Upper lobe of left lung (tissue), 6 donors: ENCODE data around the gene SNRPE. TPM values are rescaled to one million over a fixed set of nuclear protein-coding genes. Genes with fewer than 3 reads are reported as not detected.

Experiments
- ATAC-seq, 2 donors: fragments of 200-7000 bp; cut with Tn5 transposase; one replicate each; pipeline ENCODE4 v1.9.1; 2022; ENCODE audit warnings: mild to moderate bottlenecking in 2 of 2, moderate library complexity in 2 of 2; ENCODE audit not compliant: low FRiP score in 2 of 2
- DNase-seq, 2 donors: peaks; one replicate each; pipeline ENCODE4 v3.0.0-alpha.2; 2019 to 2020
- H3K27ac ChIP-seq, 4 donors: fragments of 200-600 bp; sonication (generic); one replicate each; pipeline ENCODE4 v1.5.1; 2016 to 2019
- H3K27me3 ChIP-seq, 4 donors: fragments of 200-600 bp; sonication (generic); one replicate each; pipeline ENCODE4 v1.5.1; 2017 to 2019
- H3K36me3 ChIP-seq, 4 donors: fragments of 200-600 bp; sonication (generic); one replicate each; pipeline ENCODE4 v1.5.1; 2016 to 2019
- H3K4me1 ChIP-seq, 4 donors: fragments of 200-600 bp; sonication (generic); one replicate each; pipeline ENCODE4 v1.5.1; 2018 to 2019
- H3K4me3 ChIP-seq, 4 donors: fragments of 200-600 bp; sonication (generic); one replicate each; pipeline ENCODE4 v1.5.1; 2017 to 2019; ENCODE audit warnings: mild to moderate bottlenecking in 2 of 4, moderate library complexity in 1 of 4
- H3K9me3 ChIP-seq, 4 donors: fragments of 200-600 bp; sonication (generic); one replicate each; pipeline ENCODE4 v1.5.1; 2018 to 2019
- CTCF ChIP-seq, 6 experiments: fragments of 450-650 bp in 4 of 6; fragments of 200-600 bp in 2 of 6; sonication (generic) in 2 of 6; IDR thresholded peaks; one replicate each; pipeline ENCODE4 v1.5.1; 2016 to 2019; ENCODE audit warnings: antibody characterized with exemption in 6 of 6
- EP300 ChIP-seq, 4 donors: sonication (generic); formaldehyde crosslinking; IDR thresholded peaks; one replicate each; pipeline ENCODE4 v1.5.1; 2017; ENCODE audit warnings: antibody characterized with exemption in 4 of 4, control low read depth in 2 of 4
- POLR2A ChIP-seq, 4 donors: fragments of 450-650 bp; IDR thresholded peaks; one replicate each; pipeline ENCODE4 v1.5.1; 2016 to 2017; ENCODE audit warnings: antibody characterized with exemption in 4 of 4, mild to moderate bottlenecking in 2 of 4
- POLR2AphosphoS5 ChIP-seq, 2 donors: sonication (generic); formaldehyde crosslinking; IDR thresholded peaks; one replicate each; pipeline ENCODE4 v1.5.1; 2017; ENCODE audit warnings: antibody characterized with exemption in 2 of 2
- WGBS, 2 donors: methylation state at CpG; one replicate each; pipeline ENCODE4 v1.1.5; 2017 to 2018; 5-methylcytosine and 5-hydroxymethylcytosine counted together
- total RNA-seq, 6 donors: library from RNA; depleted of rRNA in 4 of 6; stranded (reverse); fragments of >200 nt in 4 of 6; gene quantifications; one replicate each; pipeline versions ENCODE4 v1.1.0 to v1.2.1, GENCODE V29; 2016 to 2021
- donor health status: DM: no; HTN: no; CAD: no; lungs with moderate emphysema.
- donor health status: DM: no; HTN: yes; CAD: no; lungs with severe emphysema.

The SNRPE gene
- total RNA-seq, 6 donors from 2014 or later: 7.3 to 72.7 (median 34.0) TPM

GRCh38 chr1:203870245-203870644, 8.8 kb downstream of the SNRPE start:
- Histone ChIP-seq H3K4me3 (no peak overlapping the region), H3K27ac (no peak overlapping the region), H3K4me1 (peaks cover 0 to 9% (median 5%) of the 10 kb centered on the region in 4 donors), H3K27me3 (no peaks in the 10 kb centered on the region), H3K9me3 (no peaks in the 10 kb centered on the region), H3K36me3 (peaks cover 12 to 87% (median 31%) of the 10 kb centered on the region in 4 donors)
- ATAC-seq: no peak
- TF ChIP-seq EP300 (IDR thresholded peaks at IDR 0.05) (no peak), POLR2A (IDR thresholded peaks at IDR 0.05) (no peak), POLR2AphosphoS5 (IDR thresholded peaks at IDR 0.05) (no peak), CTCF (IDR thresholded peaks at IDR 0.05) (no peak)
- DNase-seq: no peak
- 68 to 72% methylated on average over 1 of the region's 1 CpG for WGBS, 2 donors

- Histone ChIP-seq H3K4me3 (no peak overlapping the region), H3K27me3 (no peaks in the 10 kb centered on the region), H3K27ac (no peak overlapping the region), H3K9me3 (no peaks in the 10 kb centered on the region), H3K4me1 (peaks cover 0 to 9% (median 5%) of the 10 kb centered on the region in 4 donors), H3K36me3 (peaks cover 2 to 76% (median 20%) of the 10 kb centered on the region in 4 donors)
- DNase-seq: no peak
- TF ChIP-seq CTCF (IDR thresholded peaks at IDR 0.05): peak; percentile 40 to 90 (median 80)
- TF ChIP-seq POLR2AphosphoS5 (IDR thresholded peaks at IDR 0.05): no peak
- peak in 1 of 2 donors; percentile 79 for ATAC-seq
- WGBS, 2 donors: 73 to 84% methylated on average over 3 of the region's 3 CpGs
These were observed 9.9 kb downstream of the SNRPE start for GRCh38 chr1:203871114-203871880.

- Histone ChIP-seq H3K36me3 (peaks cover 0 to 58% (median 16%) of the 10 kb centered on the region in 4 donors), H3K4me1 (peaks cover 0 to 9% (median 5%) of the 10 kb centered on the region in 4 donors), H3K9me3 (no peaks in the 10 kb centered on the region), H3K27ac (no peak overlapping the region), H3K27me3 (no peaks in the 10 kb centered on the region), H3K4me3 (no peak overlapping the region)
- TF ChIP-seq POLR2AphosphoS5 (IDR thresholded peaks at IDR 0.05) (no peak), EP300 (IDR thresholded peaks at IDR 0.05) (no peak), CTCF (IDR thresholded peaks at IDR 0.05) (no peak), POLR2A (IDR thresholded peaks at IDR 0.05) (no peak)
- DNase-seq (no peak), ATAC-seq (no peak)
- WGBS, 2 donors: 81 to 83% methylated on average over 7 to 8 of the region's 8 CpGs
These were observed 11.7 kb downstream of the SNRPE start for GRCh38 chr1:203873094-203873493.

- WGBS, 2 donors: 81 to 86% methylated on average over 3 of the region's 3 CpGs
- TF ChIP-seq EP300 (IDR thresholded peaks at IDR 0.05) (no peak), POLR2AphosphoS5 (IDR thresholded peaks at IDR 0.05) (no peak), POLR2A (IDR thresholded peaks at IDR 0.05) (no peak), CTCF (IDR thresholded peaks at IDR 0.05) (no peak)
These were observed 17.0 kb downstream of the SNRPE start for GRCh38 chr1:203878422-203878821.

GRCh38 chr1:203880606-203881005, 19.2 kb downstream of the SNRPE start:
- H3K27ac ChIP-seq: no peak overlapping the region
- no peak for DNase-seq
- TF ChIP-seq POLR2AphosphoS5 (IDR thresholded peaks at IDR 0.05) (no peak), EP300 (IDR thresholded peaks at IDR 0.05) (no peak), CTCF (IDR thresholded peaks at IDR 0.05) (no peak), POLR2A (IDR thresholded peaks at IDR 0.05) (no peak)
- peaks cover 0 to 9% (median 1%) of the 10 kb centered on the region in 4 donors for H3K36me3 ChIP-seq
- H3K9me3 ChIP-seq: no peaks in the 10 kb centered on the region
- H3K4me1 ChIP-seq: no peaks in the 10 kb centered on the region
- ATAC-seq: no peak
- H3K27me3 ChIP-seq: no peaks in the 10 kb centered on the region
- 89 to 97% methylated on average over 5 of the region's 5 CpGs for WGBS, 2 donors
- H3K4me3 ChIP-seq: no peak overlapping the region

More at GRCh38 chr1:203878422-203878821, 17.0 kb downstream of the SNRPE start:
- Histone ChIP-seq H3K27me3 (no peaks in the 10 kb centered on the region), H3K9me3 (no peaks in the 10 kb centered on the region), H3K4me3 (no peak overlapping the region), H3K36me3 (peaks cover 0 to 19% (median 1%) of the 10 kb centered on the region in 4 donors), H3K27ac (no peak overlapping the region), H3K4me1 (no peaks in the 10 kb centered on the region)
- DNase-seq: no peak
- ATAC-seq: no peak
